Ishikawa (cell line): Measurements from ENCODE around the gene AGT.

Source experiments
- CEBPB ChIP-seq: IDR thresholded peaks from 2 replicates; pipeline ENCODE4 v1.6.1; 2012
- CREB1 ChIP-seq: IDR thresholded peaks from 2 replicates; pipeline ENCODE4 v1.6.1; 2012; ENCODE audit warnings: low read depth
- EGR1 ChIP-seq: IDR thresholded peaks from 2 replicates; pipeline ENCODE4 v1.6.1; 2012
- EP300 ChIP-seq: IDR thresholded peaks from 2 replicates; pipeline ENCODE4 v1.6.1; 2012; ENCODE audit warnings: borderline replicate concordance
- FOXM1 ChIP-seq: IDR thresholded peaks from 2 replicates; pipeline ENCODE4 v1.6.1; 2012; ENCODE audit warnings: low read depth, borderline replicate concordance
- NFIC ChIP-seq: IDR thresholded peaks from 2 replicates; pipeline ENCODE4 v1.6.1; 2012
- RAD21 ChIP-seq: IDR thresholded peaks from 2 replicates; pipeline ENCODE4 v1.6.1; 2012; ENCODE audit warnings: low read depth
- REST ChIP-seq: IDR thresholded peaks from 2 replicates; pipeline ENCODE4 v1.6.1; 2012; ENCODE audit warnings: low read depth, mild to moderate bottlenecking
- TAF1 ChIP-seq: IDR thresholded peaks from 2 replicates; pipeline ENCODE4 v1.6.1; 2012; ENCODE audit warnings: low read depth, mild to moderate bottlenecking
- TCF12 ChIP-seq: IDR thresholded peaks from 2 replicates; pipeline ENCODE4 v1.6.1; 2012; ENCODE audit warnings: low read depth
- TEAD4 ChIP-seq: IDR thresholded peaks from 2 replicates; pipeline ENCODE4 v1.6.1; 2012
- YY1 ChIP-seq: IDR thresholded peaks from 2 replicates; pipeline ENCODE4 v1.6.1; 2012; ENCODE audit warnings: low read depth
- ZBTB7A ChIP-seq: IDR thresholded peaks from 2 replicates; pipeline ENCODE4 v1.6.1; 2012; ENCODE audit warnings: low read depth
- TF ChIP-seq, protein P1 (sequence below): IDR thresholded peaks from 2 replicates; pipeline ENCODE4 v1.6.1; 2012
- TF ChIP-seq, protein P2 (sequence below): IDR thresholded peaks from 2 replicates; pipeline ENCODE4 v1.6.1; 2012

AGT gene

DNA sequence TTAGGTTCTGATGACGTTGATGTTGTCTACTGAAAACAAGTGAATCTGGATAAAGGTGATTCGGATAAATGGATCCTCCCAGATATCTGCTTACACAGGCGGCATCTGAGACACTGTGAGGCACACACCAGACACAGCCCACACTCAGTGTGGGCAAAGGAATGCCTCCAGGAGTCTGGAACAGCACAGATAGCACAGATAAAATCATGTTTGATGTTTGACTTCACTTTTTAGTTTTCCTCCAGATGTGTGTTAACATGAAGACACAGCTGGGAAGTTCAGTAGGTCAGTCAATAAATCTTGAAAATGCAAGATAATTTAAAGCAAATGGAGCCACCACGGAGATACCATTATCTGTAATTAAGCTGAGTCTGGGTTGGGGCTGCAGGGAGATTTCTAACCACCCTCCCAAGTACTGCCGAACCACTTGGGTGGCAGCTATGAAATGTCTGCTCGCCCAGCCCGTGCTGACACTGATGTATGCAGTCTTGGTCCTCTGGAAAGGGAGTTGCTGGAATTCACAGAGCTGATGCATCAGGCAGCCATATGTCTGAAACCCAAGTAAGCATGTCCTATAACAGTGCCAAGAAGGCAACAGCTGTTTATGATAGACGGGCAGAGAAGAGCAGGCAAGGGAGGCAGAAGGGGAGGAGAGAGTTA is 44.9 kb upstream of the AGT start:
- TF ChIP-seq FOXM1 (no peak), TAF1 (no peak), EP300 (no peak), REST (no peak), YY1 (no peak)

DNA sequence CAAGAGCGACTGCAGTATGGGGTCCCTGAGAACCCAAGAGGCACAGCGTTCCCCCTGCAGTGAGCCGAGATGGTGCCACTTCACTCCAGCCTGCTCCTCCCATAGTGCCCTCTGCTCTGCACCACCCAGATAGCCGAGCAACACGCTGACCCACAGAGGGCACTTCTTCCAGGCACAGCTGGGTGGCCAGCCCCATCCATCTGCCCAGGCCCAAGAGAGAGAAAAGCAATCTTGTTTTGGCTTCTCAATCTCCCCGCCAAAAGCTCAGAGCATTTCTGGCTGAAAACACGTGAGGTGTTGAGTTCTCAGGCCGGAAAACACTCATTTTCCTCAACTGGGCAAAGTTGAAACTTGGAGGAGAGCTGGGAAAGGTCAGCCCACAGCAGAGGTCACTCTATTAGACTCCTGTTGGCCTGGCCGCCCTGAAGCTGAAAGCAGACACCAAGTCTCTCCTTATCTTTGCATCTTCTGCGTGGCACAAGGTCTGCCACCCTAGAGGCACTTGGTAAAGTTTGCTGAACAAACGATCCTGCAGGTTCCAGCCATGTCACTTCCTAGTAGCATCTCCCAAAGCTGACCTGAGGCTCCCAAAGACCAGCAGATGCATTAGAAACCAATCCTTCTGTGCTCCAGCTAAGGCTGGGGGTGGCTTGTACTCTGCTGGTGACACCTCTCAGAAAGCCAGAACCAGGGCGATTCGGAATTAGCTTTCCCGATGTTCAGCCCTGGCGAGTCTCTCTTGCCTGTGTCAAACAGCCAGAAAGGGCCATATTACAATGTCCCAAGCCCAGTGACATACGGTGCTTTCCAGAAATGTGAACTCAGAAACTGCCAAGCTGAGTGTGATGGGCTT is 44.2 kb upstream of the AGT start:
- no peak for TF ChIP-seq NFIC
- no peak for TF ChIP-seq CEBPB
- TF ChIP-seq CREB1 = no peak

- no peak for TF ChIP-seq EP300
- TF ChIP-seq NFIC = peak; percentile 28; the same call in 1 of the 2 replicates
- no peak for TF ChIP-seq ZBTB7A
- TF ChIP-seq, protein P1, sequence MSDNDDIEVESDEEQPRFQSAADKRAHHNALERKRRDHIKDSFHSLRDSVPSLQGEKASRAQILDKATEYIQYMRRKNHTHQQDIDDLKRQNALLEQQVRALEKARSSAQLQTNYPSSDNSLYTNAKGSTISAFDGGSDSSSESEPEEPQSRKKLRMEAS = no peak
- TF ChIP-seq TEAD4 = no peak
- TF ChIP-seq, protein P2, sequence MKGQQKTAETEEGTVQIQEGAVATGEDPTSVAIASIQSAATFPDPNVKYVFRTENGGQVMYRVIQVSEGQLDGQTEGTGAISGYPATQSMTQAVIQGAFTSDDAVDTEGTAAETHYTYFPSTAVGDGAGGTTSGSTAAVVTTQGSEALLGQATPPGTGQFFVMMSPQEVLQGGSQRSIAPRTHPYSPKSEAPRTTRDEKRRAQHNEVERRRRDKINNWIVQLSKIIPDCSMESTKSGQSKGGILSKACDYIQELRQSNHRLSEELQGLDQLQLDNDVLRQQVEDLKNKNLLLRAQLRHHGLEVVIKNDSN = no peak
Measured at GRCh38 chr1:230754796-230755195, 40.9 kb upstream of the AGT start.

DNA sequence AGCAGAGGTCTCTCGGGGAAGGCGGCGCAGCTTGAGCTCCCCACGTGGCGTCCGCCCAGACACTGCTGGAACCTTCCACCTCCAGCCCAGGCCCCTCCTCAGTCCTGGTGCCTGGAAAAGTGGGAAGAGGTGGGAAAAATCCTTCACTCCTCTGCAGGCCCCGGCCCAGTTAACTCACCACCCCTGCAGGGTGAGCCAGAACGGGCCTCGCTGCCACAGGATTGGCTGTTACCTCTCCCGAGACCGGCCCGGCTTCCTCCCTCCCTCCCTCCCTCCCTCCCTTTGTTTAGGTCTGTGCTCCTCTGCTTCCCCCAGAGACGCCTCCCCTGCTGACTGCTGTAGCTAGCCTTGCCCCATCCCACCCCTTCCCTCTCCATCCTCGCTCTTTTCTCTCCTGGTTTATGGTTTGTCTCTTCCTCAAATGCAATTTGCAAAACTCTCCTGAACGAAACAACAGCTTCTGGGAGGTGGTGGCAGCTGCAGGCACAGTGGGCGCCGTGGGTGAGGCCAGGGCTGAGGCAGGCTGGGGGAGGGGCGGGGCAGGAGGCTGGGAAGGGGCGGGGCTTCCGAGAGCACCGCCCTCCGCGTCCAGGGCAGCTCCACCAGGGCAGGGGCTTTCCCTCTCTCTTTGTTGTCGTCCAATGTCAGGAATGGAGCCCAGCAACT is 39.8 kb upstream of the AGT start:
- TF ChIP-seq TAF1 = 0 out of 2 replicates have a peak, but pooled peaks have one; percentile 10
- TF ChIP-seq, protein P1 = no peak; the same call in 1 of the 2 replicates

GRCh38 chr1:230753191-230753585 is 39.3 kb upstream of the AGT start:
- TF ChIP-seq FOXM1 (no peak), NFIC (no peak), CEBPB (no peak), ZBTB7A (no peak)
- TF ChIP-seq, protein P2 = no peak

- TF ChIP-seq FOXM1 = no peak
- no peak for TF ChIP-seq TEAD4
- no peak for TF ChIP-seq TCF12
- TF ChIP-seq, protein P1 = no peak
- no peak for TF ChIP-seq NFIC
- no peak for TF ChIP-seq CEBPB
- TF ChIP-seq ZBTB7A = no peak
- TF ChIP-seq EGR1 = no peak
- TF ChIP-seq REST = no peak
- TF ChIP-seq RAD21 = no peak
- TF ChIP-seq, protein P2 = no peak
- no peak for TF ChIP-seq YY1
- no peak for TF ChIP-seq EP300
- TF ChIP-seq TAF1 = no peak
- TF ChIP-seq CREB1 = no peak
Measured at GRCh38 chr1:230752407-230752806, 38.5 kb upstream of the AGT start.
